HG03175 (cell line): ENCODE data around the gene STEEP1.

Experiments used
- ATAC-seq: cut with Tn5 transposase; IDR thresholded peaks from one replicate; pipeline ENCODE4 v1.9.1; 2021; ENCODE audit warnings: mild to moderate bottlenecking, moderate library complexity; ENCODE audit not compliant: unreplicated experiment

STEEP1 gene

GRCh38 chrX:119565107-119565663 is at the start of gene STEEP1:
Gene STEEP1, minus strand, starts transcription at chrX:119565409. Its CDS starts 54 bp downstream, at chrX:119565355.
- ATAC-seq: peak; percentile 95

DNA sequence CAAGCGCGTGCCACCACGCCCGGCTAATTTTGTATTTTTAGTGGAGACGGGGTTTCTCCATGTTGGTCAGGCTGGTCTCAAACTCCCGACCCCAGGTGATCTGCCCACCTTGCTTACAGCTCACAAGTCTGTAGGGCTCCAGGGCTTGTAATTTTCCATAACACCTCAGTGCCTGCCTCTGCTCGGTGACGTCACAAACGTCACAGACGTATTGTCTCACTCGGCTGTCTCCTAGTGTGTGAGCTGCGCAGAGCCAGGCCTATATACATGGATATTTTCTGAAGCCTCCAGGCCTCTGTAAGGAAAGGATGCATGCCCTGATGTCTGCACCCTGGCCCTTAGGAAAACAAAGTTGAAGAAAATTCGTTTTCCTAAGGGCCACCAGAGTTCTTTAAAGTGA is 49.6 kb upstream of the STEEP1 start:
- ATAC-seq: no peak

DNA sequence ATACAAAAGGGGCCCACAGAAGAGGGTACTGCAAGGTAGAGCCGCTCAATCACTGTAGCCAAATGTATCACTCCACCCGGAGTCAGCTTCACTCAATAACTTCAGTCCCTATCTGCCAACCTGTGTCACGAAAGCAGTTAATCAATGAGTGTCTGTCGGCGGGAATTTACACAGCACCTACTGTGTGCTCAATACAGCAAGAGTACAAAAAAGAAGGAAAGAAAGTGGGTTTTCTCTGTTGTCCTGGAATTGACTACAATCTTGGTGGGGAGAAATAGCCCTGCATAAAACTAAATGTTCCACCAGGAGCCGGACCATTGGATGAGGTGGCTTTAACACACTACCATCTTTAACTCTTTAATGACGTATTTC is 41.8 kb upstream of the STEEP1 start:
- ATAC-seq: no peak

GRCh38 chrX:119606280-119607017 is 41.2 kb upstream of the STEEP1 start, which contains the start of gene NKRF:
Gene NKRF, minus strand, starts transcription at chrX:119606424.
- peak; percentile 82 for ATAC-seq

DNA sequence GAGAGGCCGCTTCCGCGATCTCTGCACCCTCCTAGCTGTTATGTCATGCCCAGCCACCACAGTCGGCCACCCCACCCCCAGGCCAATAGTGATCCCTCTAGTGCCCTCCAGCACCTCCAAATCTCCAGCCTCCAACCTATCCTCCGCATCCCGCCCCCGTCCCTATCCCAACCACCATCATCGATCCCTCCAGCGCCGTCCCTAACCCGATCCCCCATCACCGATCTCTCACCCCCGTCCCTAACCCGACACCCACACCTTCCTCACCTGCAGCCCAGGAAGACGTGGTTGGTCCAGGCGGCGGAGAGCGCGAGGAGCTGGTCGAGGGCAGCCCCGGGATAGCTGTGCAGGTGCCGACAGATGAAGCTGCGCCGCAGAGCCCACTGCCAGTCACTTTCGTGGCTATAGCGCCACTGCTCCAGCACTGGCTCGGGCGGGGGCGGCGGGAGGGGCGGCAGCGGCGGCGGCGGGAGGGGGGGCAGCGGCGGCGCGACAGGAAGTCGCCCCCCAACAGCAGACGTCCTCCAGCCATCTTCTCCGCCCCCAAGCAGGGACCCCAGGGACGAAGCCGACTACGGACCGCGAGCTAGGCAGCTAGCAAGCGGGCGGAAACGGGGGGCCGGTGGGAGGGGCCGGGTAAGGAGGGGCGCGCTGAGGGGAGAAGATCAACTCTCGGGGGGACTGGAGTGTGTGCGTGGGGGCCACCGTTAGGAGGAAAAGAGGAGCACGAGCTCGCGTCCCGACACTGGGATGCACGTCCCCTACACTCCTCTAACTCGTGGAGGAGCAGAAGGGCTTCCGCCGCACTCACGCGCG is 40.5 kb upstream of the STEEP1 start:
- ATAC-seq: peak; percentile 34

- ATAC-seq: no peak
These were observed 39.7 kb upstream of the STEEP1 start for GRCh38 chrX:119604766-119605463.

GRCh38 chrX:119602701-119603255 is 37.6 kb upstream of the STEEP1 start:
- no peak for ATAC-seq

- no peak for ATAC-seq
These were observed 24.6 kb upstream of the STEEP1 start for GRCh38 chrX:119589810-119590209.

GRCh38 chrX:119583431-119584059 is 18.3 kb upstream of the STEEP1 start:
- no peak for ATAC-seq

GRCh38 chrX:119579414-119579813 is 14.2 kb upstream of the STEEP1 start:
- no peak for ATAC-seq

DNA sequence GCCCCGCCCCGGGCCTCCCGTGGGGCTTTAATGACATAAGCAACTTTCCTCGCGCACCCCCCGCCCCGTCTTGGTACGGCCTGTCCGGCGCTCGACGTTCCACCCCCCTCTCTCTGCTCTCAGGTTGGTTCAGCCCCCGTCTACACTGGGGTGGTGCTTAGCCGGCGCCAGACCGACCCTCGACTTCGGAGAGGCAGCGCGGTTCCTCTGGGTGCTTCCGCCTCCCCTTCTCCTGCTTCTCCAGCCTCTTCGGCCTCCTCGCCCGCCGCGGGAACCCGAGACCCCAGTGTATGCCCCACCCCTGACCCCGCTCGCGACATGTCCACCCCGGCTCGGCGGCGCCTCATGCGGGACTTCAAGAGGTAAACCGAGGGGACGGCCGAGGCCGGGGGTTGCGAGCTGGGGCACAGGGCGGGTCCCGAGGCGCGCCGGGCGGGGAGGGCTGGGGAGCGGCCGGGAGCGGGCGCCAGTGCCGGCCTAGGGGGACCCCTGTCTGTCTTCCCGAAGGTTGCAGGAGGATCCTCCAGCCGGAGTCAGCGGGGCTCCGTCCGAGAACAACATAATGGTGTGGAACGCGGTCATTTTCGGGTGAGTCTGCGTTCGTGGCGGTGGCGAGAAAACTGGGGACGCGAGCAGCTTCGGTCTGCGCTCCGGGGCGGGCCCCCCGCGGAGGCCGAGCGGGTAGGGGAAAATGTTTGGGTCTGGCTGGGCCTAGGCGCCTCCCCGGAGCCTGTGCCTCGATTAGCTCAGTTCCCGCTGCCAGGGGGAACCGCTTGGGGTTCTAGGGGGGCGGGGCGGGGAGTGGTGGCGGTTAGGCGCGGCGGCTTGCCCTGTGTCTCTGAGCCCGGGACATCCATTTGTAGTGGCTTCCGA is 9.4 kb upstream of the STEEP1 start, which contains the start of gene UBE2A:
UBE2A (plus strand) TSS at position 170 of the 873 bp plus-strand sequence; CDS start at position 319, 149 bp downstream.
- peak; percentile 91 for ATAC-seq

- ATAC-seq: no peak
These were observed 8.7 kb upstream of the STEEP1 start for GRCh38 chrX:119573840-119574393.

GRCh38 chrX:119573222-119573621 is 8.0 kb upstream of the STEEP1 start:
- no peak for ATAC-seq

- no peak for ATAC-seq
These were observed 5.2 kb upstream of the STEEP1 start for GRCh38 chrX:119570351-119570835.

DNA sequence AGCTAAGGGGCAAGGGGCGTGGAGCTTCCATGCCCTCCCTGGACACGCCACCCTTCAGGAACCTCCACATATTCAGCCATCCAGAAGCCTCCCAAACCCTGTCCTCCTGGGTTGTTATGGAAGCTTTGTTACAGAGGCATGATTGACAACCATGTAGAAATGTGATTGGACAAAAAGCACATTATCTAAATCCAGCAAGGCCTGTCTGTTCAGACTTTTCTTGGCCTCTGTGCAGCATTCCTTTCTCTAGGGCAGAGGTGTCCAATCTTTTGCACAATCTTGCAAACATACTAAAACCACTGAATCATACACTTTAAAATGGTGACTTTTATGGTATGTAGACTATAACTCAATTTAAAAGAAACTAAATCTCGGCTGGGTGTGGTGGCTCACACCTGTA is 12.7 kb downstream of the STEEP1 start:
- ATAC-seq: no peak

DNA sequence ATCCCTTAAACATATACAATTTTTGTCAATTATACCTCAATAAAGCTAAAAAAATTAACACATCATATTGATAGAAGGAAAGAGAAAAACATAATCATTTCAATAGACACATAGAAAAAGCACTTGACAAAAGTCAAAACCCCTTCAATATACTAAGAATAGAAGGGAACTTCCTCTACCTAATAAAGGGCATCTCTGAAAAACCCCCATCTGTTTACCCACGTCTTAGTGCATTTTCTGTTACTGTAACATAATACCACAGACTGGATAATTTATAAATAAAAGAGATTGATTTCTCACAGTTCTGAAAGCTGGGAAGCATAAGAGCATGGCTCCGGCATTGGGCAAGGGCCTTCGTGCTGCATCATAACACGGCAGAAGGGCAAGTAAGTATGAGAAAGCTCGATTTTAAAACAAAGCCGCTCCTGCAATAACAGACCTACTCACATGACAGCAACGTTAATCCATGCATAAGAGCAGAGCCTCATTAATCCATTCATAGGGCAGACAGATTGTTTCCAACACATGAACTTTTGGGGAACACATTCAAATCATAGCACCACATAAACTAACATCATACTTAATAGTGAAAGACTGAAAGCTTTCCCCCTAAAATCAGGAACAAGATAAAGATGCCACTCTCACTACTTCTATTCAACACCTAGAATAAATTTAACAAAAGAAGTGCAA is 15.7 kb downstream of the STEEP1 start:
- no peak for ATAC-seq

GRCh38 chrX:119541188-119541587 is 24.0 kb downstream of the STEEP1 start:
- no peak for ATAC-seq

- no peak for ATAC-seq
These were observed 25.3 kb downstream of the STEEP1 start for GRCh38 chrX:119539872-119540271.
